Measurements from ENCODE around the gene NT5M. TPM values are rescaled to one million over a fixed set of nuclear protein-coding genes. Genes with fewer than 3 reads are reported as not detected.

The NT5M gene
- total and polyA plus RNA-seq, 2 donors = 6.0 to 7.3 TPM

Other genes starting within 250 kb of the NT5M start
- gene PLD6, start 97.0 kb upstream of the NT5M start, total RNA-seq = 1.9 TPM
- gene PLD6, start 97.0 kb upstream of the NT5M start, polyA plus RNA-seq = 3.8 TPM
- gene FLCN, start 66.2 kb upstream of the NT5M start, total RNA-seq = 14.6 TPM
- gene FLCN, start 66.2 kb upstream of the NT5M start, polyA plus RNA-seq = 14.4 TPM
- 105 TPM for gene COPS3, start 22.1 kb upstream of the NT5M start, total RNA-seq
- 56.6 TPM for gene COPS3, start 22.1 kb upstream of the NT5M start, polyA plus RNA-seq
- 14.3 TPM for gene MED9, start 173.6 kb downstream of the NT5M start, total RNA-seq
- gene MED9, start 173.6 kb downstream of the NT5M start, polyA plus RNA-seq = 14.3 TPM
- 13.0 TPM for gene RASD1, start 193.0 kb downstream of the NT5M start, total RNA-seq
- gene RASD1, start 193.0 kb downstream of the NT5M start, polyA plus RNA-seq = 12.1 TPM

All from thymus (tissue), 2 donors.